ENCODE measurements around the gene EIF3L. TPM values are rescaled to one million over a fixed set of nuclear protein-coding genes. Genes with fewer than 3 reads are reported as not detected.
A peak's percentile ranks its signal among the peaks of the same experiment; 100 is the strongest.

Gene EIF3L
- total RNA-seq, 4 donors from 2014 or later, result 336 to 538 (median 412) TPM

- Histone ChIP-seq H3K4me1 (peaks cover 0 to 50% (median 8%) of the 10 kb centered on the region in 3 donors), H3K36me3 (no peaks in the 10 kb centered on the region), H3K27ac (peak overlapping the region in 3 of 4 donors; percentile 31 to 56 (median 55)), H3K9me3 (no peaks in the 10 kb centered on the region), H3K4me3 (no peak overlapping the region), H3K27me3 (no peaks in the 10 kb centered on the region)
- ATAC-seq, result no peak
- TF ChIP-seq CTCF (IDR thresholded peaks at IDR 0.05) (no peak), POLR2A (IDR thresholded peaks at IDR 0.05) (no peak), POLR2AphosphoS5 (IDR thresholded peaks at IDR 0.05) (no peak), EP300 (IDR thresholded peaks at IDR 0.05) (no peak)
- 17% methylated on average over 1 of the region's 9 CpGs; no CpG with 5 or more reads in 1 of the 2 donors for WGBS, 2 donors (ENCODE audit: low coverage in 1 of 2)
Measured at GRCh38 chr22:37898441-37899181, 49.4 kb downstream of the EIF3L start.

- Histone ChIP-seq H3K4me3 (peak overlapping the region in 1 of 2 donors; percentile 94), H3K27ac (peak overlapping the region; percentile 76 to 94 (median 91)), H3K4me1 (peaks cover 0 to 49% (median 6%) of the 10 kb centered on the region in 3 donors), H3K27me3 (no peaks in the 10 kb centered on the region), H3K9me3 (no peaks in the 10 kb centered on the region), H3K36me3 (no peaks in the 10 kb centered on the region)
- peak; percentile 54 for ATAC-seq
- no peak for TF ChIP-seq CTCF (IDR thresholded peaks at IDR 0.05)
- peak; percentile 78 for TF ChIP-seq POLR2AphosphoS5 (IDR thresholded peaks at IDR 0.05)
- no peak for TF ChIP-seq POLR2A (IDR thresholded peaks at IDR 0.05)
- WGBS, 2 donors (ENCODE audit: low coverage in 1 of 2), result 58 to 67% methylated on average over 1 to 3 of the region's 10 CpGs
Measured at GRCh38 chr22:37904572-37905533, 55.6 kb downstream of the EIF3L start.

GRCh38 chr22:37905534-37906363 lies 56.5 kb downstream of the EIF3L start, which contains the start of gene MICALL1:
Gene MICALL1, plus strand, starts transcription at chr22:37906297. Its CDS starts 126 bp downstream, at chr22:37906423.
- ATAC-seq, result peak; percentile 93

More at GRCh38 chr22:37905534-37906363, 56.5 kb downstream of the EIF3L start, which contains the start of gene MICALL1:
- Histone ChIP-seq H3K4me3 (peak within 1 kb of the TSS; percentile 69 to 94), H3K27ac (peak within 1 kb of the TSS; percentile 76 to 94 (median 91)), H3K27me3 (no peaks in the 10 kb centered on the region), H3K4me1 (peaks cover 0 to 57% (median 10%) of the 10 kb centered on the region in 3 donors), H3K9me3 (no peaks in the 10 kb centered on the region), H3K36me3 (no peaks in the 10 kb centered on the region)
- 33% methylated on average over 6 of the region's 90 CpGs; no CpG with 5 or more reads in 1 of the 2 donors for WGBS, 2 donors (ENCODE audit: low coverage in 1 of 2)
- TF ChIP-seq POLR2A (IDR thresholded peaks at IDR 0.05) (peak in 1 of 2 donors; percentile 36), CTCF (IDR thresholded peaks at IDR 0.05) (peak in 3 of 4 experiments; percentile 43 to 66 (median 53)), EP300 (IDR thresholded peaks at IDR 0.05) (no peak), POLR2AphosphoS5 (IDR thresholded peaks at IDR 0.05) (no peak)

Data from gastroesophageal sphincter (tissue), 4 donors.